Measurements from ENCODE around the gene SP3. TPM values are rescaled to one million over a fixed set of nuclear protein-coding genes. Genes with fewer than 3 reads are reported as not detected.

Gene SP3
- total RNA-seq, 1 donor from 2014 or later = 77.4 TPM

GRCh38 chr2:173948842-173949241 lies 16.3 kb downstream of the SP3 start:
- H3K36me3 ChIP-seq = peaks cover 11% of the 10 kb centered on the region
- intact Hi-C loops (cut with DNase I) = no loop called here
- H3K27ac ChIP-seq = no peak overlapping the region
- H3K4me3 ChIP-seq = no peak overlapping the region
- peaks cover 37% of the 10 kb centered on the region for H3K4me1 ChIP-seq
- ATAC-seq (no peak), DNase-seq (no peak)
- no peaks in the 10 kb centered on the region for H3K27me3 ChIP-seq
- no peaks in the 10 kb centered on the region for H3K9me3 ChIP-seq
- TF ChIP-seq CTCF (IDR thresholded peaks at IDR 0.05) = no peak

- Histone ChIP-seq H3K36me3 (peaks cover 9% of the 10 kb centered on the region), H3K9me3 (no peaks in the 10 kb centered on the region), H3K27me3 (no peaks in the 10 kb centered on the region), H3K4me3 (no peak overlapping the region), H3K4me1 (peaks cover 37% of the 10 kb centered on the region), H3K27ac (no peak overlapping the region)
- ATAC-seq = no peak
- TF ChIP-seq CTCF (IDR thresholded peaks at IDR 0.05) = no peak
- DNase-seq = no peak
- intact Hi-C loops (cut with DNase I) = no loop called here
Observed at GRCh38 chr2:173948198-173948597, 17.0 kb downstream of the SP3 start.

GRCh38 chr2:173947131-173947530 lies 18.0 kb downstream of the SP3 start:
- ATAC-seq (no peak), DNase-seq (no peak)
- intact Hi-C loops (cut with DNase I) = no loop called here
- Histone ChIP-seq H3K27ac (no peak overlapping the region), H3K4me3 (no peak overlapping the region), H3K4me1 (peaks cover 30% of the 10 kb centered on the region), H3K9me3 (no peaks in the 10 kb centered on the region), H3K27me3 (no peaks in the 10 kb centered on the region), H3K36me3 (no peaks in the 10 kb centered on the region)
- no peak for TF ChIP-seq CTCF (IDR thresholded peaks at IDR 0.05)

- no peak for TF ChIP-seq CTCF (IDR thresholded peaks at IDR 0.05)
- Histone ChIP-seq H3K36me3 (no peaks in the 10 kb centered on the region), H3K27me3 (no peaks in the 10 kb centered on the region), H3K9me3 (no peaks in the 10 kb centered on the region), H3K4me1 (peaks cover 37% of the 10 kb centered on the region), H3K4me3 (no peak overlapping the region), H3K27ac (no peak overlapping the region)
- DNase-seq = no peak
- ATAC-seq = no peak
- intact Hi-C loops (cut with DNase I) = no loop called here
Observed at GRCh38 chr2:173943738-173944137, 21.4 kb downstream of the SP3 start.

- H3K36me3 ChIP-seq = no peaks in the 10 kb centered on the region
- intact Hi-C loops (cut with DNase I) = no loop called here
- no peak for TF ChIP-seq CTCF (IDR thresholded peaks at IDR 0.05)
- no peak overlapping the region for H3K4me3 ChIP-seq
- no peak for DNase-seq
- no peaks in the 10 kb centered on the region for H3K9me3 ChIP-seq
- no peak for ATAC-seq
- peaks cover 37% of the 10 kb centered on the region for H3K4me1 ChIP-seq
- no peak overlapping the region for H3K27ac ChIP-seq
- H3K27me3 ChIP-seq = no peaks in the 10 kb centered on the region
Observed at GRCh38 chr2:173942861-173943523, 22.2 kb downstream of the SP3 start.

- ATAC-seq (no peak), DNase-seq (no peak)
- H3K4me3 ChIP-seq = no peak overlapping the region
- intact Hi-C loops (cut with DNase I) = no loop called here
- TF ChIP-seq CTCF (IDR thresholded peaks at IDR 0.05) = no peak
- peaks cover 52% of the 10 kb centered on the region for H3K4me1 ChIP-seq
- H3K27me3 ChIP-seq = no peaks in the 10 kb centered on the region
- H3K27ac ChIP-seq = no peak overlapping the region
- H3K9me3 ChIP-seq = no peaks in the 10 kb centered on the region
- no peaks in the 10 kb centered on the region for H3K36me3 ChIP-seq
Observed at GRCh38 chr2:173941567-173941966, 23.6 kb downstream of the SP3 start.
